ENCODE measurements around the gene EHMT1. TPM values are rescaled to one million over a fixed set of nuclear protein-coding genes. Genes with fewer than 3 reads are reported as not detected.
A peak's percentile ranks its signal among the peaks of the same experiment; 100 is the strongest.

EHMT1 gene
- total and polyA plus RNA-seq, 2 of the 13 experiments (the other 11 are each of a cell fraction or from before 2014, with no cell fraction given): 23.0 to 27.1 TPM

- BruUV-seq (replicated peaks): no TSS peak
- Histone ChIP-seq H3K9ac (ENCODE audit: insufficient read depth, low read depth, low read length) (no peak overlapping the region), H4K20me1 (ENCODE audit: insufficient read depth, low read length) (peaks cover 22% of the 10 kb centered on the region), H3K4me2 (ENCODE audit: low read depth, low read length) (no peak overlapping the region), H3K79me2 (ENCODE audit: insufficient read depth, low read length) (peaks cover 66% of the 10 kb centered on the region), H3K4me3 (replicated peaks in 1 of 3; ENCODE audit: insufficient read depth in 1 of 3, low read depth in 2 of 3, low read length in 3 of 3) (no peak overlapping the region), H2AFZ (ENCODE audit: low read length) (no peak overlapping the region), H3K4me1 (ENCODE audit: insufficient read depth, low read length) (peaks cover 37% of the 10 kb centered on the region), H3K9me3 (ENCODE audit: low read length) (no peaks in the 10 kb centered on the region), H3K27ac (ENCODE audit: extremely low read length, insufficient read depth, low read length) (peak overlapping the region; percentile 9), H3K27me3 (ENCODE audit: control insufficient read depth in 1 of 2, insufficient read depth in 2 of 2, low read length in 2 of 2) (no peaks in the 10 kb centered on the region), H3K36me3 (replicated peaks in 1 of 2; ENCODE audit: control insufficient read depth in 1 of 2, insufficient read depth in 2 of 2, low read length in 2 of 2) (no peaks in the 10 kb centered on the region)
- ChIA-PET CTCF (ENCODE audit: low intra/inter-chr PET ratio, low total read pairs) (no interaction called here), POLR2A (interaction anchor here (2.3 kb wide), 1 partner anchor 18 kb away, joined by 8 read pairs; no protein-coding TSS in a partner anchor)
- FAIRE-seq (peak; percentile 65), DNase-seq (ENCODE audit: low spot score) (peak; percentile 79), ATAC-seq (peak; percentile 95)
- intact Hi-C loops (cut with micrococcal nuclease; ENCODE audit: unreplicated experiment) (no loop called here), in situ Hi-C loops (cut with HindIII; ENCODE audit: extremely low pct_ligation_motif_present, low pct_unique_long_range_greater_than_20kb) (no loop called here)
- WGBS (ENCODE audit: low lambda C conversion rate): 30% methylated on average over 8 of the region's 8 CpGs
- peak; percentile 54 for TF ChIP-seq SAP130 (CRISPR knock-in tag; IDR thresholded peaks at IDR 0.05; ENCODE audit: low read depth)
- TF ChIP-seq SOX5 (CRISPR knock-in tag; IDR thresholded peaks at IDR 0.05; ENCODE audit: borderline replicate concordance): peak; percentile 25; the same call in 1 of the 2 replicates
- TF ChIP-seq CTCF (CRISPR knock-in tag; IDR thresholded peaks at IDR 0.05): 0 out of 2 replicates have a peak, but pooled peaks have one; percentile 13
- TF ChIP-seq ZBTB38 (CRISPR knock-in tag; IDR thresholded peaks at IDR 0.05): peak; percentile 72; the same call in 1 of the 2 replicates
- TF ChIP-seq RARA (CRISPR knock-in tag; IDR thresholded peaks at IDR 0.05): peak; percentile 81
- TF ChIP-seq ZNF709 (CRISPR knock-in tag; IDR thresholded peaks at IDR 0.05): no peak
- TF ChIP-seq ZNF616 (CRISPR knock-in tag; IDR thresholded peaks at IDR 0.05; ENCODE audit: low read depth): no peak
- TF ChIP-seq KDM5A (IDR thresholded peaks at IDR 0.05; ENCODE audit: borderline replicate concordance, low read length): no peak
- no peak for TF ChIP-seq PRDM15 (CRISPR knock-in tag; IDR thresholded peaks at IDR 0.05)
- no peak for TF ChIP-seq ZNF12 (CRISPR knock-in tag; IDR thresholded peaks at IDR 0.05)
- no peak for TF ChIP-seq PATZ1 (CRISPR knock-in tag; IDR thresholded peaks at IDR 0.05)
- no peak for TF ChIP-seq GRHL1 (CRISPR knock-in tag; conservative IDR thresholded peaks at IDR 0.05)
- TF ChIP-seq ETV5 (CRISPR knock-in tag; IDR thresholded peaks at IDR 0.05; ENCODE audit: borderline replicate concordance): peak; percentile 61; the same call in 1 of the 2 replicates
- no peak for TF ChIP-seq ZNF329 (CRISPR knock-in tag; IDR thresholded peaks at IDR 0.05; ENCODE audit: low read depth)
- TF ChIP-seq POLR2A (IDR thresholded peaks at IDR 0.05; ENCODE audit: insufficient read depth in 1 of 2, low read depth in 2 of 2, low read length in 2 of 2): no peak
- no peak for TF ChIP-seq SOX13 (IDR thresholded peaks at IDR 0.05)
- 0 out of 4 replicates have a peak, but pooled peaks of 1 of the 2 experiments have one; percentile 21 for TF ChIP-seq SOX13 (CRISPR knock-in tag; conservative IDR thresholded peaks at IDR 0.05 in 1 of 2, IDR thresholded peaks at IDR 0.05 in 1 of 2)
Measured at GRCh38 chr9:137688725-137689124, 69.9 kb downstream of the EHMT1 start.

Data from HepG2 (cell line).